Astrocyte (in vitro differentiated cells and primary cell): ENCODE results near the gene HNRNPF.

Source experiments
- EZH2 ChIP-seq: IDR thresholded peaks from 2 replicates; pipeline ENCODE4 v1.6.1; 2012; ENCODE audit warnings: mild to moderate bottlenecking, low read length, inconsistent platforms; ENCODE audit not compliant: insufficient read depth
- TF ChIP-seq, protein P1 (sequence below): IDR thresholded peaks from 2 replicates; pipeline ENCODE4 v1.5.1; 2011; ENCODE audit warnings: low read depth, mild to moderate bottlenecking, inconsistent platforms, low read length, moderate library complexity; ENCODE audit not compliant: insufficient read depth

DNA sequence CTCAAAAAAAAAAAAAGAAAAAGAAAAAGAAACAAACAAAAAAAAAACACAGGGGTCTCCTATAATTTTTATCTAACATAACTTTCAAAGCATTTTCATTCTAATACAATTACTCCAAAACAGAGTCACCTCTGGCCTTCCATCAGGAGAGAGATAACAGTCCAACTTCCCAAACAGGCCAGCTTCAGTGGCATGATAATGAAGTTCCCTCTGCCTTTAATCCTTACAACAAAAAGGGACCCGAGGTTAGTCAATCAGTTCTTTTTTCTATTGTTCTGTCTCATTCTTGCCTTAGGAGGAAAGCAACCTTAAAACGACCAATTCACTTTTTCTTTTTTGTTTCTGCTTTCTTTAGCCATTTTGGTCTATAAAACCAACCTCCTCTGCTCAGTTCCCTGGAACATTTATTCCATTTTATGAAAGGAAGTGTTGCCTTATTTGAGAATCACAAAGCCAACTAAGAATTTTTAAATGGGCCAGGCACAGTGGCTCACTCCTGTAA is 54.1 kb downstream of the HNRNPF start:
- TF ChIP-seq, protein P1, sequence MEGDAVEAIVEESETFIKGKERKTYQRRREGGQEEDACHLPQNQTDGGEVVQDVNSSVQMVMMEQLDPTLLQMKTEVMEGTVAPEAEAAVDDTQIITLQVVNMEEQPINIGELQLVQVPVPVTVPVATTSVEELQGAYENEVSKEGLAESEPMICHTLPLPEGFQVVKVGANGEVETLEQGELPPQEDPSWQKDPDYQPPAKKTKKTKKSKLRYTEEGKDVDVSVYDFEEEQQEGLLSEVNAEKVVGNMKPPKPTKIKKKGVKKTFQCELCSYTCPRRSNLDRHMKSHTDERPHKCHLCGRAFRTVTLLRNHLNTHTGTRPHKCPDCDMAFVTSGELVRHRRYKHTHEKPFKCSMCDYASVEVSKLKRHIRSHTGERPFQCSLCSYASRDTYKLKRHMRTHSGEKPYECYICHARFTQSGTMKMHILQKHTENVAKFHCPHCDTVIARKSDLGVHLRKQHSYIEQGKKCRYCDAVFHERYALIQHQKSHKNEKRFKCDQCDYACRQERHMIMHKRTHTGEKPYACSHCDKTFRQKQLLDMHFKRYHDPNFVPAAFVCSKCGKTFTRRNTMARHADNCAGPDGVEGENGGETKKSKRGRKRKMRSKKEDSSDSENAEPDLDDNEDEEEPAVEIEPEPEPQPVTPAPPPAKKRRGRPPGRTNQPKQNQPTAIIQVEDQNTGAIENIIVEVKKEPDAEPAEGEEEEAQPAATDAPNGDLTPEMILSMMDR = no peak
- no peak for TF ChIP-seq EZH2
